HG03558 (cell line): ENCODE results near the gene CNTNAP5.

Experiments used
- ATAC-seq: cut with Tn5 transposase; IDR thresholded peaks from one replicate; pipeline ENCODE4 v1.9.1; 2021; ENCODE audit warnings: moderate number of reproducible peaks; ENCODE audit not compliant: unreplicated experiment; ENCODE audit errors: extremely low read depth

CNTNAP5 gene

GRCh38 chr2:124250433-124250832, 225.3 kb downstream of the CNTNAP5 start:
- no peak for ATAC-seq

DNA sequence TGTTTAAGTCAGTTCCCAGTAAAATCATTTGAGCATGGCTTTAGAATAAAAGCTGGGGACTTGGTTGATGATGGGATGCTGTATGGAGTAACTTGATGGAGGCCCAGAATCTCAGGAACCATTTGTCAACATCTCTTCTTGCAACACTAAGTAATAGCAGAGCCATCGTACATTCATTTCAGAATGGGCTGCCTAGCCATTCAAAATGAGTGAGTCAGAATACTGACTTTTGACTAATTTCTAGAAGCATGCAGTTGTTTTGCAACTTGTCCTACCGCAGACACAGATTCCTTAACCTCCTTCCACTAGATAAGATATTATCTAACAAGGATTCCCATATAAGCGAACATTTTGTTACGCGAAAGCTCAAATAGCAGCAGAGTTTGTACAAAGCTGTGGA, 229.5 kb downstream of the CNTNAP5 start:
- ATAC-seq, result no peak

- ATAC-seq, result no peak
Observed at GRCh38 chr2:124257120-124257519, 232.0 kb downstream of the CNTNAP5 start.

GRCh38 chr2:124258140-124258880, 233.2 kb downstream of the CNTNAP5 start:
- no peak for ATAC-seq

GRCh38 chr2:124261456-124261855, 236.4 kb downstream of the CNTNAP5 start:
- no peak for ATAC-seq

DNA sequence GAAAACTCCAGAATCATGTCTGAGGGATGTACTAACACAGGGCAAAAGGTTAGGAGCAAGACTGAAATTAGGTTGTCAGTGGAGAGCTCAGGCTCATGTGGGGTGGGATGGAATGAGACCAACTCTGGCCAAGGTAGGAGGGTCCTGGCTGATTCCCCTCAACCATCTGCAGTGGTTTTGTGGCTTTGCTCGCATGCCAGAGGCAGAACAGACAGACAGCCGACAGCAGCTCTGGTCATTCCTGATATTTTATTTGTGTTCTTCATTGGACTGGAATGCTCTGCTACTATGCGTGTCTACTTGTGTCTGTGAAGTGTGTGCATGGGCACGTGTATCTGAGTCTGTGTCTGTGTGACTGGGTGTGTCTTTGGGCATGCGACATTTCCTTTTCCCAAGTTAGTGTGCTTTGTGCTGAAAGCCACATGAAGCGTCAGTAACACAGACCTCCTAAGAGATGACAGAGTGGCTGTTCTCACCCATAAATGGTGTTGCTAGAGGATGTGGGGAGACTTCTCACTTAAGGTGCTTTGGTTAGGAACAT, 239.5 kb downstream of the CNTNAP5 start:
- no peak for ATAC-seq

- no peak for ATAC-seq
Observed at GRCh38 chr2:124267794-124268193, 242.7 kb downstream of the CNTNAP5 start.

DNA sequence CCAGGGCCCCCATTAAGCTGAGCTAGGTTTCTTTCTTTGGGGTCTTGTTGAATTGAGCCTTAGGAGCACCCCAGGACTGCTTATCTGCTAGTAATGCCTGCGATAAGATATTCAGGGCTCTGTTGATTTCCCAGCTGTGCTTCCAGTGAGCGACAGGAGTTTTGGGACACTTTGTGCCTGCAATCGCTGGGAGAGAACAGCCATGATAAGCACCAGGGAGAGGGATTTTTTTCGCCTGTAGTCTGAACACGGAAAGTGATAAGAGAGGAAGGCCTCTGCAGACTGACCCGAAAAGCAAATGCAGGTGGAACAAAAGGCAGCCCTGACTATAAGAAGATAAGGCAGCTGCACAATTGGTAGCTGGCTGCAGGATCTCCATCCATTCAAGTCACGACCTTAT, 244.3 kb downstream of the CNTNAP5 start:
- no peak for ATAC-seq

GRCh38 chr2:124272261-124272841, 247.3 kb downstream of the CNTNAP5 start:
- no peak for ATAC-seq

GRCh38 chr2:124281541-124281940, 256.5 kb downstream of the CNTNAP5 start:
- ATAC-seq, result no peak

GRCh38 chr2:124283096-124283495, 258.0 kb downstream of the CNTNAP5 start:
- no peak for ATAC-seq

DNA sequence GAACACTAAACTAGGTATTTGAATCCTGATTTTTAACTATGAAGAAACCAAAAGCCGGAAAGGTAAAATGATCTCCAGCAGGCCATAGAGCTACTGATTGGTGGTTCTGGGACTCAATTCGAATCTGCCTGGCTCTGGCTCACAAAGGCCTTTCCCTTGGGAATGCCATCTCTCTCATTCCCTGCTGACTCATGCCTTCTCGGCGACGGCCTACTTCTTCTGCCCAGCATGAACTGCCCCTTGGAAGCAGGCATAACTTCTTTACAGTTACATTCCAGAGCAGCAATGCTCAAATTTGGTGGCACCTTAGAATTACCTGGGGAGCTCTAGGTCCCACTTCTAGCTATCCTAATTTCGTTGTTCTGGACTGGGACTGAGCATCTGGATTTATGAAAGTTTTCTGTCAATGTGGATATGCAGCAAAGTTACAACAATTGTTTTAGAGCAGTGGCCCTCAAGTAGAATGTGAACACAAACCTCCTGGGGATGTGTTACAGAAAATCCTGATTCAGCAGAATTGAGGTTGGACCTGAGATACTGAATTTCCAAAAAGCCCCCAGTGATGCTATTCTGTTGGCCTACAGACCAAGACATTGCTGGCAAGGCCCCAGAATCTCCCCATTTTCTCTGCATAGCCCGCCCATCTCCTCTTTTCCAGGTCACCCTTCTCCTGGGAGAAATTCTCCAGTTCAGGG, 261.1 kb downstream of the CNTNAP5 start:
- no peak for ATAC-seq

- no peak for ATAC-seq
Observed at GRCh38 chr2:124289060-124289459, 264.0 kb downstream of the CNTNAP5 start.

- ATAC-seq, result no peak
Observed at GRCh38 chr2:124289615-124290014, 264.5 kb downstream of the CNTNAP5 start.

GRCh38 chr2:124296470-124296869, 271.4 kb downstream of the CNTNAP5 start:
- ATAC-seq, result no peak

DNA sequence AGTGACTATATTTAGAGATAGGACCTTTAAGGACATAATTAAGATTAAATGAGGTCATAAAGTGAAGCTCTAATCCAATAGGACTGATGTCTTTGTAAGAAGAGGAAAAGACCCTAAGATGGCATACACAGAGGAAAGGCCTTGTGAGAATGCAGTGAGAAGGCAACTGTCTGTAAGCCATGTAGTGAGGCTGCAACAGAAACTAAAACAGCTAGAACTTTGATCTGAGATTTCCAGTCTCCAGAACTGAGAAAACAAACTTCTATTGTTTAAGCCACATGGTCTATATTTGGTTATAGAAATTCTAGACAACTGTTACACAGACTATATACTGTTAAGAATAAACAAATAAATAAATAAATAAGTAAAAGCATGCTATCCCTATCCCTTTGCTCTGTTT, 276.8 kb downstream of the CNTNAP5 start:
- ATAC-seq, result no peak

GRCh38 chr2:124308319-124309062, 283.4 kb downstream of the CNTNAP5 start:
- ATAC-seq, result no peak

DNA sequence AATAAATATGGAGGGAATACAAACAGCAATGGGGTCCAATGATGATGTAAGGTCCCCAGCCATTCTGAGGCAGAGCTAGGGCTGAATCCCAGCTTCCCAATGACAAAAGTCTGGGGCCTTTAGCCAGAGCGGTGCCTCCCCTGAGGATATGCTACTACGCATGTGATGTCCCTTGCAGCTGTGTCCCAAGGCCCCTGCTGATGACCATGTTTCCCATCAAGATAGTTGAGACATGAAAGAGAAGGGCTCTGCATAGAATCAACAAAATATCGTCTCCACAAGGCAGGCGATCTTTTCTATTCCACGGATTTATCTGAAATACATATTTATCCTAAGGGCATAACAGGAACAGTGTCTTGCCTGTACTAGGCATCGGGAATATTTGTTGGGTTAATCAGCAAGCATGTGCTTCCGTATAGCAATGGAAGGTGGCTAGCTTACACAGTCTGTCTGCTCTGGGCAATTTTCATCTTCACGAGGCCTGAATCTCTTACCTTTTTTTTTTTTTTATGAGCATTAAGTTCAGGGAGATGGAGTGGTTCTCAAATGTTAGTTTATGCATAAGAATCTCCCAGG, 284.6 kb downstream of the CNTNAP5 start:
- ATAC-seq, result no peak

DNA sequence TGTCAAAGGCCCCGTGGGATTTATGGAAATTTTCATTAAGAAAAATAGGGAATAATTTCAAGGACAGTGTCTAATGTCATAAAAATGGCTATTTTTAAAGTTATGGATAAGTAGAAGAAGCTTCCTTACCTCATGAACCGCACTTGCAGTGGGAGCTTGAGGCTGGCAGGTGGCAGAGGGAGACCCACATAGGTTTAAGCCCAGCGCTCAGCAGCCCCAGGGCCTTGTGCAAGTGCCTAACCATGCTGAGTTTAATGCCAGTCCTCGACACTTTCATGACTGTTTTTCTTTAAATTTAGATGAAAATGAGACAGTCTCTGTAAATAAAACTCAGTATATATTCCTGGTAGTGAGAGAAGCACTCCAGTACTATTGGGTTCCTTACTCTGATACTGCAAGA, 285.6 kb downstream of the CNTNAP5 start:
- ATAC-seq, result no peak

DNA sequence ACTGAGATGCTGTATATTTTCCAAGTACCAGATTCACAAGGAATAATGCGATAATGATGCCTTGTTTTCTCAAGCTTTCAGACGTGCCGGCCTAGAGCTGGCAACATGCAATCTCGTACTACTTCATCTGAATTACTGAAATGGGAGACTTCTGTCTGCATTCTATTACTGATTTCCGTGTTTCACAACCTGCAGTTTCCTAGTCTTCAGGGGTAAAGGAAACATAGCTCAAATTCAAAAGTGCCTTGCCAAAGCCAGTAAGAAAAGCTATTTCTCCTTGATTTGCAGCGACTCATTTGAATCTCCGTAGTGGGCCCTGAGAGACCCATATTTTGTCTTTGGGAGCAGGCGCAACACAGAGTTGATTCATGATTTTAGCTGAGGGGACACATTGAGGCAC, 289.0 kb downstream of the CNTNAP5 start:
- ATAC-seq, result no peak
